Measurements from ENCODE around the gene CAMTA1.

CAMTA1 gene

GRCh38 chr1:7526196-7526866 is 741.1 kb downstream of the CAMTA1 start:
- TF ChIP-seq, protein P1, sequence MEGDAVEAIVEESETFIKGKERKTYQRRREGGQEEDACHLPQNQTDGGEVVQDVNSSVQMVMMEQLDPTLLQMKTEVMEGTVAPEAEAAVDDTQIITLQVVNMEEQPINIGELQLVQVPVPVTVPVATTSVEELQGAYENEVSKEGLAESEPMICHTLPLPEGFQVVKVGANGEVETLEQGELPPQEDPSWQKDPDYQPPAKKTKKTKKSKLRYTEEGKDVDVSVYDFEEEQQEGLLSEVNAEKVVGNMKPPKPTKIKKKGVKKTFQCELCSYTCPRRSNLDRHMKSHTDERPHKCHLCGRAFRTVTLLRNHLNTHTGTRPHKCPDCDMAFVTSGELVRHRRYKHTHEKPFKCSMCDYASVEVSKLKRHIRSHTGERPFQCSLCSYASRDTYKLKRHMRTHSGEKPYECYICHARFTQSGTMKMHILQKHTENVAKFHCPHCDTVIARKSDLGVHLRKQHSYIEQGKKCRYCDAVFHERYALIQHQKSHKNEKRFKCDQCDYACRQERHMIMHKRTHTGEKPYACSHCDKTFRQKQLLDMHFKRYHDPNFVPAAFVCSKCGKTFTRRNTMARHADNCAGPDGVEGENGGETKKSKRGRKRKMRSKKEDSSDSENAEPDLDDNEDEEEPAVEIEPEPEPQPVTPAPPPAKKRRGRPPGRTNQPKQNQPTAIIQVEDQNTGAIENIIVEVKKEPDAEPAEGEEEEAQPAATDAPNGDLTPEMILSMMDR (IDR thresholded peaks at IDR 0.05; ENCODE audit: low read depth, low read length): no peak
- H3K4me3 ChIP-seq (ENCODE audit: low read depth, low read length): no peak overlapping the region

GRCh38 chr1:7526867-7527732 is 741.8 kb downstream of the CAMTA1 start:
- H3K4me3 ChIP-seq (ENCODE audit: low read depth, low read length): no peak overlapping the region
- TF ChIP-seq, protein P1 (IDR thresholded peaks at IDR 0.05; ENCODE audit: low read depth, low read length): no peak

- H3K4me3 ChIP-seq (ENCODE audit: low read depth, low read length): no peak overlapping the region
- TF ChIP-seq, protein P1 (IDR thresholded peaks at IDR 0.05; ENCODE audit: low read depth, low read length): no peak
These were observed 742.4 kb downstream of the CAMTA1 start for GRCh38 chr1:7527733-7528045.

DNA sequence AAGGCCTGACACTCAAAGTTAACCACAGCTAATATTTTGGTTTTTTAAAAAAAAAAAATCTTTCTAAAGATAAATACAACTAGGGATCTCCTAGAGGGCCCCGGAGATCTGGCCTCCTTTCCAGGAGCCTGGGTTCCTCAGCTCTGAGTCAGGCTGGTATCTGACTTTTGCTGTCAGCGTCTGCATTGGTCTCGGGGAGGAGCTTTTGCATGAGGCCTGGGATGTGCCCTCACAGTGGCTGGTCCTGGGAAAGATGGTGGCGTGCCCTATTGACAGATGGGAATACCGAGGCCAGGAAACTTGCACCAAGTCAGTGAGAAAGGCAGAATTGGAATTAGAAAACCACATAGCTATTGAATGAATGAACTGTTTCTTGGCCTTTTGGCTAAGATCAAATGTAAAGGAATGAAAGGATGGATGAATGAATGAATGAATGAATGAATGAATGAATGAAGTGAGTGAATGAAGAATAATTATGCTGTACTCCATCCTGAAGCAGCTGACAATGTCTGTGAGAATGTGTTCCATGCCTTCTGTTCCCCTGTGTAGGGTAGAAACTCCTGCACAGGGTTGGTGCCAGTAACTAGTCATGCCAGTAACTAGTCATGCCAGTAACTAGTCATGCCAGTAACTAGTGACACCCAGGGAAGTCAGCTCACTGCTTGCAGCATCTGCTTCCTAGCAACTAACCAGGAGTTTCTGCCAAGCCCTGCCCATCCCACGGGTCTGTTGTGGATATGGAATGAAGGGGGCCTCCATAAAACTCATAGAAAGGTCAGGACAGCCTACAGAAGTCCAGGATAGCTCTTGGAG is 743.3 kb downstream of the CAMTA1 start:
- no peak overlapping the region for H3K4me3 ChIP-seq (ENCODE audit: low read depth, low read length)
- TF ChIP-seq, protein P1 (IDR thresholded peaks at IDR 0.05; ENCODE audit: low read depth, low read length): no peak

GRCh38 chr1:7529917-7530316 is 744.7 kb downstream of the CAMTA1 start:
- TF ChIP-seq, protein P1 (IDR thresholded peaks at IDR 0.05; ENCODE audit: low read depth, low read length): no peak
- no peak overlapping the region for H3K4me3 ChIP-seq (ENCODE audit: low read depth, low read length)

DNA sequence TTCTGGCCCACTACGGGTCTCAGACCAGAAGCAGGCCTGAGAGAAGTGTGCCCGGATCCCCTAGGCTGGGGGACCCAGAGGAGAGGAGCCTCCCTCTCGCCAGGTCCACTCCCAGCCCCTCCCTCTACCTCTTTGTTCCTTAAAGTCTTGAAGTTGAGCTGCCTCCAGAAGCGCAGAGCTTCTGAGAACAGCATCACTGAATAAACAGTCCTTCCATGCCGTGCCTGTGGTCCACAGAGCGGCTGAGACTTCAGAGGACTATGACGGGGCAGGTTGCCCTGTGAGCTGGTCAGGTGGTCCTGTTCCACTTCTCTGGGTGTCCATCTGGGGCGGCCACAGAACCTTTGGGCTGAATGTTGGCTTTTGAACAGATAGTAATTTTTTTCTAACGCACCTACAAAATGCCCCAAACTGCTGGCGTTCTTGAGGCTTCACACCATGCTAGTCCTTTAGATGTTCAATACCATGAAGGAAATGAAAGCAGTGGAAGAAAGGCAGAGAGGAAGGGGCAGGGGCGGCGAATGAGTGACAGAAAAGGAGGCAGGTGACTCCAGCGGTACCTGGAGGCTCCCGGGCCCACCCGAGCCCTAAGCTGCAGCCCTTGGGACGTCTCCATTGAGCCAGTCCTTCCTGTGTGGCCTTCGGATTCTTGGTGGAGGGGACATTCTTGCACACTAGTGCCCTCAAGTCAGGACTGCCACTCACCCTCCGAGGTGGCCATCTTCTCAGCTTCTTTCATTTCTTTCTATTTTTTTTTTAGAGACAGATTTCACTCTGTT is 746.5 kb downstream of the CAMTA1 start:
- H3K4me3 ChIP-seq (ENCODE audit: low read depth, low read length): no peak overlapping the region
- TF ChIP-seq, protein P1 (IDR thresholded peaks at IDR 0.05; ENCODE audit: low read depth, low read length): no peak

All from WI38 (cell line).